H9 (cell line): Measurements from ENCODE around the gene DNAH5. TPM values are rescaled to one million over a fixed set of nuclear protein-coding genes. Genes with fewer than 3 reads are reported as not detected.

ENCODE experiments used
- DNase-seq: peaks from one replicate; pipeline ENCODE4 v3.0.0-alpha.2; 2017
- H2AFZ ChIP-seq: one replicate; pipeline ENCODE4 v1.6.1; 2013; ENCODE audit warnings: mild to moderate bottlenecking, low read length, control low read depth, moderate library complexity
- H2AK5ac ChIP-seq: 2 replicates; pipeline ENCODE4 v1.6.1; 2013; ENCODE audit warnings: low read length, control low read depth, mixed read lengths; ENCODE audit not compliant: insufficient read length
- H2BK120ac ChIP-seq: one replicate; pipeline ENCODE4 v1.6.1; 2013; ENCODE audit warnings: low read depth, mild to moderate bottlenecking, low read length, control low read depth, inconsistent platforms; ENCODE audit not compliant: poor library complexity, severe bottlenecking
- H2BK12ac ChIP-seq: 2 replicates; pipeline ENCODE4 v1.6.1; 2013; ENCODE audit warnings: low read length, control low read depth, mixed read lengths, low read depth; ENCODE audit not compliant: insufficient read length
- H2BK15ac ChIP-seq: 2 replicates; pipeline ENCODE4 v1.6.1; 2013; ENCODE audit warnings: low read depth, low read length, control low read depth
- H2BK20ac ChIP-seq: one replicate; pipeline ENCODE4 v1.6.1; 2013; ENCODE audit warnings: low read depth, mild to moderate bottlenecking, low read length, control low read depth, inconsistent platforms; ENCODE audit not compliant: poor library complexity, severe bottlenecking
- H2BK5ac ChIP-seq: 2 replicates; pipeline ENCODE4 v1.6.1; 2013; ENCODE audit warnings: low read length, control low read depth, mixed read lengths; ENCODE audit not compliant: insufficient read length
- H3K14ac ChIP-seq: 2 replicates; pipeline ENCODE4 v1.6.1; 2013; ENCODE audit warnings: low read length, control low read depth; ENCODE audit not compliant: insufficient read depth
- H3K18ac ChIP-seq: 2 replicates; pipeline ENCODE4 v1.6.1; 2013; ENCODE audit warnings: low read depth, mild to moderate bottlenecking, mixed read lengths, low read length, control low read depth; ENCODE audit not compliant: insufficient read length
- H3K23ac ChIP-seq: 2 replicates; pipeline ENCODE4 v1.6.1; 2013; ENCODE audit warnings: low read length, control low read depth, mixed read lengths, low read depth; ENCODE audit not compliant: insufficient read length
- H3K23me2 ChIP-seq: 2 replicates; pipeline ENCODE4 v1.6.1; 2013; ENCODE audit warnings: low read depth, mild to moderate bottlenecking, mixed read lengths, low read length, control low read depth; ENCODE audit not compliant: insufficient read length, poor library complexity, severe bottlenecking
- H3K27ac ChIP-seq: 2 replicates; pipeline ENCODE4 v1.5.1; 2013; ENCODE audit warnings: low read length, control low read depth, mixed read lengths, low read depth; ENCODE audit not compliant: insufficient read length
- H3K27me3 ChIP-seq: 2 replicates; pipeline ENCODE4 v1.6.1; 2013; ENCODE audit warnings: low read length, control low read depth, inconsistent platforms; ENCODE audit not compliant: insufficient read depth
- H3K4ac ChIP-seq: 2 replicates; pipeline ENCODE4 v1.6.1; 2013; ENCODE audit warnings: low read depth, mild to moderate bottlenecking, control low read depth, inconsistent platforms, low read length, moderate library complexity
- H3K4me1 ChIP-seq: 2 replicates; pipeline ENCODE4 v1.6.1; 2013; ENCODE audit warnings: low read length, control low read depth, inconsistent platforms; ENCODE audit not compliant: insufficient read depth
- H3K4me2 ChIP-seq: 2 replicates; pipeline ENCODE4 v1.6.1; 2013; ENCODE audit warnings: low read length, control low read depth, mixed read lengths; ENCODE audit not compliant: insufficient read length, insufficient read depth
- H3K56ac ChIP-seq: 2 replicates; pipeline ENCODE4 v1.6.1; 2013; ENCODE audit warnings: low read depth, mild to moderate bottlenecking, mixed read lengths, low read length, control low read depth; ENCODE audit not compliant: insufficient read length
- H3K79me1 ChIP-seq: 2 replicates; pipeline ENCODE4 v1.6.1; 2013; ENCODE audit warnings: low read depth, mild to moderate bottlenecking, moderate library complexity, low read length, control low read depth, inconsistent platforms; ENCODE audit not compliant: insufficient read depth, poor library complexity, severe bottlenecking
- H3K79me2 ChIP-seq: 2 replicates; pipeline ENCODE4 v1.6.1; 2013; ENCODE audit warnings: low read length, control low read depth, inconsistent platforms; ENCODE audit not compliant: insufficient read depth
- H3K9ac ChIP-seq: 2 replicates; pipeline ENCODE4 v1.6.1; 2013; ENCODE audit warnings: low read length, control low read depth, mixed read lengths; ENCODE audit not compliant: insufficient read length; ENCODE audit errors: extremely low read depth
- H3K9me3 ChIP-seq: one replicate; pipeline ENCODE4 v1.6.1; 2013; ENCODE audit warnings: low read depth, low read length, inconsistent platforms; ENCODE audit not compliant: control insufficient read depth
- H3T11ph ChIP-seq: one replicate; pipeline ENCODE4 v1.6.1; 2013; ENCODE audit warnings: mild to moderate bottlenecking, low read length, control low read depth, inconsistent platforms
- H4K20me1 ChIP-seq: one replicate; pipeline ENCODE4 v1.6.1; 2013; ENCODE audit not compliant: control insufficient read depth, insufficient read length, insufficient read depth
- H4K5ac ChIP-seq: 2 replicates; pipeline ENCODE4 v1.6.1; 2013; ENCODE audit warnings: low read depth, mild to moderate bottlenecking, mixed read lengths, low read length, control low read depth; ENCODE audit not compliant: insufficient read length
- H4K8ac ChIP-seq: replicated peaks from 2 replicates; pipeline ENCODE4 v1.6.1; 2013; ENCODE audit warnings: low read length, control low read depth, mixed read lengths, low read depth; ENCODE audit not compliant: insufficient read length
- H4K91ac ChIP-seq: 2 replicates; pipeline ENCODE4 v1.6.1; 2013; ENCODE audit warnings: low read depth, mild to moderate bottlenecking, moderate library complexity, mixed read lengths, low read length, control low read depth; ENCODE audit not compliant: insufficient read length
- H3K27ac Mint-ChIP-seq, 3 experiments: 2 replicates in 2 of 3; 3 replicates in 1 of 3; pipeline ENCODE4 v1.8.0; 2020 to 2021; ENCODE audit warnings: mixed read lengths in 3 of 3, mild to moderate bottlenecking in 1 of 3, moderate library complexity in 1 of 3
- H3K27me3 Mint-ChIP-seq: 2 replicates; pipeline ENCODE4 v1.8.0; 2021; ENCODE audit warnings: low read depth, mild to moderate bottlenecking, moderate library complexity, mixed read lengths
- H3K36me3 Mint-ChIP-seq, 3 experiments: 2 replicates in 2 of 3; 3 replicates in 1 of 3; pipeline ENCODE4 v1.8.0; 2020 to 2021; ENCODE audit warnings: low read depth in 3 of 3, mixed read lengths in 3 of 3; ENCODE audit not compliant: insufficient read depth in 1 of 3
- H3K4me1 Mint-ChIP-seq, 2 experiments: 2 replicates each; pipeline ENCODE4 v1.8.0; 2020; ENCODE audit warnings: mixed read lengths in 2 of 2
- H3K4me3 Mint-ChIP-seq, 2 experiments: 2 replicates in 1 of 2; 3 replicates in 1 of 2; pipeline ENCODE4 v1.8.0; 2020 to 2021; ENCODE audit warnings: mild to moderate bottlenecking in 2 of 2, mixed read lengths in 2 of 2, moderate library complexity in 1 of 2
- H3K9me3 Mint-ChIP-seq, 2 experiments: 2 replicates in 1 of 2; 3 replicates in 1 of 2; pipeline ENCODE4 v1.8.0; 2020; ENCODE audit warnings: mild to moderate bottlenecking in 2 of 2, mixed read lengths in 2 of 2, moderate library complexity in 1 of 2
- CTCF ChIP-seq: fragments of 200-600 bp; sonication (generic); conservative IDR thresholded peaks from 3 replicates; pipeline ENCODE4 v1.8.0; 2021; ENCODE audit warnings: antibody characterized with exemption, mild to moderate bottlenecking
- WGBS: extraction: QIAGEN DNeasy Blood & Tissue Kit; methylation state at CpG from one replicate; pipeline ENCODE4 v1.1.7; 2013; ENCODE audit warnings: missing lambda C conversion rate, low lambda C conversion rate, mixed read lengths; ENCODE audit not compliant: insufficient read length; ENCODE audit errors: extremely low coverage; 5-methylcytosine and 5-hydroxymethylcytosine counted together
- total RNA-seq: library from RNA; stranded (reverse); gene quantifications from 2 replicates; pipeline ENCODE4 v1.2.1, GENCODE V29; 2021

The DNAH5 gene
- total RNA-seq, 1 experiment from 2014 or later: 0.50 TPM

GRCh38 chr5:13773649-13774048 lies 170.8 kb downstream of the DNAH5 start:
- Histone ChIP-seq H4K5ac (no peak overlapping the region), H2AK5ac (no peak overlapping the region), H3K27ac (no peak overlapping the region), H3K9me3 (no peaks in the 10 kb centered on the region), H2BK15ac (no peak overlapping the region), H3K79me1 (no peaks in the 10 kb centered on the region), H3K9ac (no peak overlapping the region), H3K56ac (no peak overlapping the region), H3K4ac (no peak overlapping the region), H2AFZ (no peak overlapping the region), H3T11ph (no peak overlapping the region), H3K4me1 (no peaks in the 10 kb centered on the region), H4K8ac (no peak overlapping the region), H3K23ac (no peak overlapping the region), H3K4me2 (no peak overlapping the region), H2BK120ac (no peak overlapping the region), H2BK5ac (no peak overlapping the region), H3K18ac (no peak overlapping the region), H2BK20ac (no peak overlapping the region), H3K27me3 (no peaks in the 10 kb centered on the region), H4K20me1 (no peaks in the 10 kb centered on the region), H3K79me2 (no peaks in the 10 kb centered on the region), H3K23me2 (no peaks in the 10 kb centered on the region), H2BK12ac (no peak overlapping the region), H3K14ac (no peak overlapping the region), H4K91ac (no peak overlapping the region)
- DNase-seq: no peak
- Mint-ChIP-seq H3K27me3 (no peaks in the 10 kb centered on the region), H3K4me1 (peaks cover 7% of the 10 kb centered on the region in 2 experiments; a peak in 3 of 4 replicates), H3K4me3 (no peak overlapping the region), H3K36me3 (no peaks in the 10 kb centered on the region), H3K27ac (no peak overlapping the region; a peak in 1 of 7 replicates), H3K9me3 (no peaks in the 10 kb centered on the region)
- no peak for TF ChIP-seq CTCF
- no CpG with 5 or more reads among the region's 2 CpGs for WGBS
